Lung microvascular endothelial cell (primary cell): ENCODE data around the gene MVP. TPM values are rescaled to one million over a fixed set of nuclear protein-coding genes. Genes with fewer than 3 reads are reported as not detected.
A peak's percentile ranks its signal among the peaks of the same experiment; 100 is the strongest.
"Not testable (repeated sequence)": the region's sequence is repeated elsewhere in the genome, so short reads cannot be mapped to it uniquely, and the experiment has no call there.

Source experiments
- DNase-seq, 2 donors: peaks; one replicate each; pipeline versions ENCODE4 v3.0.0 to v3.0.0-alpha.2; 2010; ENCODE audit warnings: low read depth in 2 of 2
- total RNA-seq: library from RNA; depleted of rRNA; stranded (reverse); fragments of >200 nt; gene quantifications from 2 replicates; pipeline ENCODE4 v1.2.1, GENCODE V29; 2014

MVP gene
- total RNA-seq, 1 donor from 2014 or later = 122 TPM

DNA sequence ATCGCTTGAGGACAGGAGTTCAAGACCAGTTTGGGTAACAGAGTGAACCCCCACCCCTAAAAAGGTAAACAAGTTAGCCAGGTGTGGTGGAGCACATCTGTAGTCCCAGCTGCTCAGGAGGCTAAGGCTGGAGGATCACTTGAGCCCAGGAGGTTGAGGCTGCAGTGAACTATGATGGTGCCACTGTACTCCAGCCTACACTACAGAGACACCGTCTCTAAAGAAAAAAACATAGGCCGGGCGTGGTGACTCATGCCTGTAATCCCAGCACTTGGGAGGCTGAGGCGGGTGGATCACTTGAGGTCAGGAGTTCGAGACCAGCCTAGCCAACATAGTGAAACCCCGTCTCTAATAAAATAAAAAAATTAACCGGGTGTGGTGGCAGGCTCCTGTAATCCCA is 48.8 kb downstream of the MVP start:
- DNase-seq = not testable (repeated sequence)

DNA sequence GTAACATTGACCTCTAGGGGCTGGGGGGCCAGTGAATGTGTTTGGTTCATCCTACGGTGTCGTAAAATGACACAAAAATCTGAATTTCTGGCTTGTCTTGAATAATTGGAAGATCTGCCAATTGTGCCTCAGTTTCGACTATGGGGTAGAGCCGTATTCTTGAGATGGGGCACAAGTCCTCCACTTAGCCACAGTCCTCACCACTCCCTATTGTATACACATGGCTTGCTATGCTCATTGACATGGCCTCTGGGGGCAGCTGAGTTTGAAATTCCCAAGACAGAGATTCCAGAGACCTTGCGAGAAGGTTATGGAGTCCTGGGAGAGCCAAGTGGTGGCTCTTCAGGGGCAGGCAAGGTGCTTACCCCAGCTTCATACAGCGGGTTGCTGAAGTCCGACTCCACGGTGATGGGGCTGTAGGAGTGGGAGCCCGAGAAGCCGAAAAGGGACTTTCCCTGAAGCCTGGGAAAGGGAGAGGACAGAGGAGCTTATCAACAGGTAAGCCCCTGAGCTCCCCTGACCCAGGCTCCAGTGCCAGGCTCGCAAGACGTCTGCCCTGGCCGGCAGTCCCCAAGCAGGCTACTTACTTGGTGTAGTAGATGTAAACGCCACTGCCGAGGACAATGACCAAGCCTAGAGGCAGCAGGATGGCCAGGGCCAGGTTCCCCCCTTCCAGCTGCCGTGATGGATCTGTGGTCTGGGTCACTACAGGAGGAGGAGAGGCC is 51.7 kb downstream of the MVP start:
- DNase-seq = no peak

GRCh38 chr16:29873319-29873718 is 53.1 kb downstream of the MVP start:
- DNase-seq = no peak

- DNase-seq = no peak
Measured at GRCh38 chr16:29875206-29875605, 54.9 kb downstream of the MVP start.

DNA sequence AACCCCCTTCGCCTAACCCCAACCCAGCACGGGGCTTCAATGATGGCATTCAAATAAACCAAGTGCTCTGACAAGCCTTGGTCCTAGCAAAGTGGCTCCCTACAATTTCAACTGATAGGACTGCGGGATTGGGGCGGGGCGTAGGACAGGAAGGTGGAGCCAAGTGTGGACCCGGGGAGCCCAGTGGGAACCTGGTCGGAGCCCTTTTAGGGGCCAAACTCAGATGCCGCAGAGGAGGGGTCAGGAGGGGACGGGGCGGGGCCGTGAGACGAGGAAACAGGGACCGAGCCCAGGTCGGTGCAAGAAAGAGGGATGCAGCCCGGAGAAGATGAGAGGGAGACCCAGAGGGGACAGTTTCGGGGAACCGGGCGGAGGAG is 55.9 kb downstream of the MVP start:
- no peak for DNase-seq

DNA sequence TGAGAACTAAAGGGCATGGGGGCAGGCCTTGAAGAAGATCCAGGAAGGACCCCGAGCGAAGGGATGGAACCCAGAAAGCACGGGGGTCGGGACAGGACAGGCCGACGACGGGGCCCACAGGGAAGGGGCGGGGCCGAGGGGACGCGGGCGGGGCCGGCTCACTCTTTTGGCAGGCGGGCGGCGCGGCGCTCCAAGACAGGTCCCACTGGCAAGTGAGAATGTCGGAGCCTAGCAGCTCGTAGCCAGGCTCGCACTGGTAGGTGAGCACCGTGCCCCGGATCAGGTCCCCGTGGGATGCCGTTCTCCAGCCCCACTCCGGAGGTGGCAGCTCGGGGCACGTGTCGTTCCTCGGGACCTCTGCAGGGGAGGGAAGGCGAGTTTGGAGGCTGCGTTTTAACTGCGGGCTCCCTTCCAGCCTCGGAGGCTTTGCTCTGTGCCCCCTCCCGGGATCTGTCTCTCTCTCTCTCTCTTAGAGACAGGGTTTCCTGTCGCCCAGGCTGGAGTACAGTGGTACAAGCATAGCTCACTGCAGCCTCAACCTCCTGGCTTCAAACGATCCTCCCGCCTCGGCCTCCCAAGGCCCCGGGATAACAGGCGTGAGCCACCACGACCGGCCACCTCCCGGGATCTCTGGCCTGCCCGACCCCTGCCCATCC is 56.5 kb downstream of the MVP start:
- no peak for DNase-seq

DNA sequence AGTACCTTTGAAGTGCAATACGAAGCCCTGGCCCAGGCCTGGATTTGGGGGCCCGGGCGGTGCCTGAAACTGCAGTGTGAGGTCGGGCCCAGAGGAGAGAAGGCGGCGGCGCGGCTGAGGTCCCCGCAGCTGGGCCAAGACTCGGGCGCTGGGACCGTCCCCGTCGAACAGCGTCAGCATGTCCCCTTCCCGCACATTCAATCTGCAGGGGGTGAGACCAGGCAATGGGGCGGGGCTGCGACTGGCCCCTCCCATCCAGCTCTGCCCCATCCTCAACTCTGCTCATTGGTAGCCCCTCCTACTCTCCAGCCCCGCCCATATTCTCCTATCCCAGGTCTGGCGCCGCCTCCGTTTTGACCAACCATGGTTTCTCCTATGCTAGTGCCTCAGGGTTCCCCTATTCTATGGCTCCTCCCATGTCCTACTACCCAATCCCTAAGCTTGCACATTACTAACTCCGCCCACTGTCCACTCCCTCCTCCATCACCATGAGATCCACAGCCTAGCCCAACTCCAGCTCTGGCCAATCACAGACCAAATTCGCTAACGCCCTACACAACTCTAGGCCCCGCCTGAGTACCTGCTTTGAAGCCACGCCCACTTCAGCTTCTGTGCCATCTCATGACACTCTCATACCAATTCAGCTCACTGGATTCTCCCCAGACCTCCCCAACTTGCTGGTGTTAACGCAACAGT is 57.2 kb downstream of the MVP start:
- peak; percentile 25 to 41 for DNase-seq

GRCh38 chr16:29878172-29878571 is 57.9 kb downstream of the MVP start:
- DNase-seq = no peak

DNA sequence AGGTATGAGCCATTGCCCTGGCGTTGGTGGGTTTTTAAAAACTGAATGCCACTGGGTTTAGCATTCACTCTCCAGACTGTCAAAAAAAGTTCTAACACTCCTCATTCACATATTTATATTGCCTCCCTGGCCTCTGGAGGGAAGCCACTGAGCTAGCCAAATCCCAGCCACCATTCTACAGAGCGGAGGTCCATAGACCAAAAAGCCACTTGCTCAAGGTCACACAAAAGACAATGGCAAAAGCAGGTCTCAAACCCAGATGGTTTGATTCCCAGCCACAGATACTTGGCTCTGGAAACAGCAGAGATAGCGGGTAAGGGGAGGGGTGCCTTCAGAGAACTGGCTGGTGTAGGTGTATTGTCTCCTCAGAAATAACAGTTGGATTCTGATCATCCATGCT is 60.8 kb downstream of the MVP start:
- DNase-seq = no peak

DNA sequence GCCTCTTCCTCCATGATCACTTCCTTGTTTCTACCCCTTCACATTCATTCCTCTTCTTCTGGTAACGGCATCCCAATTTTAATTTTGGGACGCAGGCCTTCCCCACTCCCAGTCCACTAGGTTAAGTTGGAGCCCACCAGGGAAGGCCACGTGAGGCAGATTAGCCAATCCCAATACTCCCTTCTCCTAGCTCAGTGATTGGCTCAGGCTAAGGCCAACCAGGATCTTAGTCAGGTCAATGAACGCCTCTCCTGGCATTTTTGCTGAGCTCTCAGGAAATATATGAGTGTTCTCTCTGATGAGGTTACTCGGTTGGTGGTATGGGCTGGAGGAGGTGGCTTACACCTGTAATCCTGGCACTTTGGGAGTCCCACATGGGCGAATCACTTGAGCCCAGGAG is 63.7 kb downstream of the MVP start:
- DNase-seq = no peak

GRCh38 chr16:29889372-29889771 is 69.1 kb downstream of the MVP start:
- DNase-seq = not testable (repeated sequence)

DNA sequence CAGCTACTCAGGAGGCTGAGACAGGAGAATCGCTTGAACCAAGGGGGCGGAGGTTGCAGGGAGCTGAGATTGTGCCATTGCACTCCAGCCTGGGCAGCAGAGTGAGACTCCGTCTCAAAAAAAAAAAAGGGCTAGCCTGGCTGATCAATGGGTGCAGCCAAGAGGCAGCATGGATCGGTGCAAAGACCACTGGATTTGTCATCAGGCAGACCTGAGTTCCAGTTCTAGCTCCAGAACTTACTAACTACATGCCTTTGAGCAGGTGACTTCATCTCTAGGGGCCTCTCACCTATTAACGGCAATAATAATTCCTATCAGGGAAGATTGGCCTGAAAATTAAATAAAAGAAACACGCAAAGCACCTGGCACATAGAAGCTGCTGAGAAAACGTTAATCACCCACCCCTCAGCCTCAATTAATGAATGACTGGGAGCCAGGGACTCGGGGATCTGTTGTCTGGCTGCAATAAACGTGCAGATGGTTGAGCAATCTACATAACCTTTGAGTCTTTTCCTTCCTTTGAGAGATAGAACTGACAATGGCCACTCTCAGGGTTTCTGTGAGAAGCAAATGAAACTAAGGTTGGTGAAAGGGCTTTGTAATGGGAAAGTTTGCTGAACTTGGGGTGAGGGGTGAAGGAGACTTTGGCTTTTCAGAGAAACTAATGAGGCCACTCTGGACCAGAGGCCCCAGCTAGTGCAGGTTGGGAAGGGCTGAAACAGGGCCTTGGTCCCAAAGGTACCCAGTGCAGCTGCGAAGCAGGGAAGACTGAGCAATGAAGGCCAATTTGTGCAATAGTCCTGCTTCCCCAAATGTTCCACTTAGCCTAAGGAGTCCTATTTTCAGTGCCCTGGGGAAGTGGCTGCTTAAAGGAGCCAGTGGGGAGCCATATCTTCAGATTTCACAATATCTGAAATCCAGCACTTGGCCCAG is 71.5 kb downstream of the MVP start:
- DNase-seq = peak in 1 of 2 donors; percentile 38

DNA sequence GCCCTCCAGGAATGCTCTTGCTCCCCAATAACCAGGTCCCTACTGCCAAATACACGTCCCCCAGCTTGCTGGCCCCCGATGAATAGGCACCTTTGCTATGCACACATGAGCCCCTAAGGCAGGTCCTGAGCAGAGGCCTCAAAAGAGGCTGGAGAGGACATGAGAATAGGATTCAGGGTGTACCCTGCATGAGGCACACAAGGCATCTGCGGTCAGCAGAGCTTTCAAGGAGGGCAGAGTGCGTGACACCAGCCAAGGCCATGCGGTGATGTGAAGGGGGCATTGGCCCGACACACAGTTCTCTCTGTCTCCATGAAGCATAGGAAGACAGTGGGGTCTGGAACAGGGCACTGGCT is 72.2 kb downstream of the MVP start:
- no peak for DNase-seq

GRCh38 chr16:29893553-29893952 is 73.3 kb downstream of the MVP start:
- DNase-seq = no peak

GRCh38 chr16:29894352-29894751 is 74.1 kb downstream of the MVP start:
- no peak for DNase-seq

DNA sequence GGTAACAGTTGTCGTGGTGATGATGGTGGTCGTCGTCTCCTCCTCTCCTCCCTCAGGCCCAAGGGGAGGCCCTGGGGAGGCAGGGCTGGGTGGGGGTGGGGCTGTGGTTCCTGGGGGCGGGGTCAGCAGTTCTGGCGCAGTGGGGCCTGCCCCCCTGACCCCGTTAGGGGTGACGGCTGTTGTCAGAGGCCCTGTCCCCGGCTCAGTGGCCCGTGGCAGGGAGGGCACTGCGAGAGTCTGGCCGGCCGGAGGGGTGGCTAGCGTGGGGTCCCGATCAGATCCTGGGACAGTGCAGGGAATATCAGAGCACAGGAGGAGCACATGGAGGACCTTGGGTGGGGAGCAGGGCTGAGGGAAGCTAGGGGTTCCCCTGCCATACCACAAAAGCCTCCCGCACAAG is 76.6 kb downstream of the MVP start:
- DNase-seq = no peak

- DNase-seq = no peak
Measured at GRCh38 chr16:29897333-29897732, 77.1 kb downstream of the MVP start.

Other genes with a start within 250 kb of the MVP start
- not detected in 2 replicates for gene SPN, start 157.2 kb upstream of the MVP start, total RNA-seq
- under 0.01 and 0.20 TPM in 2 replicates for gene QPRT, start 141.3 kb upstream of the MVP start, total RNA-seq
- gene C16orf54, start 74.5 kb upstream of the MVP start, total RNA-seq = not detected in 2 replicates
- gene ZG16, start 42.2 kb upstream of the MVP start, total RNA-seq = not detected in 2 replicates
- 13.5 and 30.5 TPM in 2 replicates for gene KIF22, start 29.7 kb upstream of the MVP start, total RNA-seq
- 109 and 125 TPM in 2 replicates for gene MAZ, start 13.9 kb upstream of the MVP start, total RNA-seq
- under 0.01 and 0.22 TPM in 2 replicates for gene PRRT2, start 8.3 kb upstream of the MVP start, total RNA-seq
- gene PAGR1, start 4.3 kb upstream of the MVP start, total RNA-seq = 11.1 and 16.3 TPM in 2 replicates
- 50.1 and 86.3 TPM in 2 replicates for gene CDIPT, start 42.8 kb downstream of the MVP start, total RNA-seq
- 0.44 and 0.99 TPM in 2 replicates for gene SEZ6L2, start 79.1 kb downstream of the MVP start, total RNA-seq
- gene ASPHD1, start 80.0 kb downstream of the MVP start, total RNA-seq = 0.20 and 0.22 TPM in 2 replicates
- gene KCTD13, start 105.8 kb downstream of the MVP start, total RNA-seq = 1.7 and 3.6 TPM in 2 replicates
- 61.2 and 72.2 TPM in 2 replicates for gene TMEM219, start 141.6 kb downstream of the MVP start, total RNA-seq
- 61.2 and 86.1 TPM in 2 replicates for gene TAOK2, start 153.4 kb downstream of the MVP start, total RNA-seq
- 3.6 and 4.1 TPM in 2 replicates for gene HIRIP3, start 175.2 kb downstream of the MVP start, total RNA-seq
- gene INO80E, start 175.8 kb downstream of the MVP start, total RNA-seq = 14.4 and 15.7 TPM in 2 replicates
- gene DOC2A, start 190.6 kb downstream of the MVP start, total RNA-seq = under 0.01 and 0.20 TPM in 2 replicates
- not detected in 2 replicates for gene C16orf92, start 202.7 kb downstream of the MVP start, total RNA-seq
- not detected in 2 replicates for gene TLCD3B, start 210.8 kb downstream of the MVP start, total RNA-seq
- 319 and 337 TPM in 2 replicates for gene ALDOA, start 245.3 kb downstream of the MVP start, total RNA-seq